GM06990 (cell line): ENCODE data around the gene NUP93.
"Not testable (repeated sequence)": the region's sequence is repeated elsewhere in the genome, so short reads cannot be mapped to it uniquely, and the experiment has no call there.

Experiments
- DNase-seq: peaks from one replicate; pipeline ENCODE4 v3.0.0-alpha.2; 2011; ENCODE audit not compliant: insufficient read length; ENCODE audit errors: extremely low read depth
- H3K27me3 ChIP-seq: replicated peaks from 2 replicates; pipeline ENCODE4 v1.6.0; 2011; ENCODE audit warnings: low read length; ENCODE audit not compliant: control insufficient read depth, insufficient read depth
- H3K36me3 ChIP-seq: 2 replicates; pipeline ENCODE4 v1.5.1; 2011; ENCODE audit warnings: low read length; ENCODE audit not compliant: control insufficient read depth, insufficient read depth
- H3K4me3 ChIP-seq: replicated peaks from 2 replicates; pipeline ENCODE4 v1.5.1; 2011; ENCODE audit warnings: low read depth, mild to moderate bottlenecking, control low read depth, low read length
- CTCF ChIP-seq: IDR thresholded peaks from 2 replicates; pipeline ENCODE4 v1.5.1; 2011; ENCODE audit warnings: low read length, control low read depth, mild to moderate bottlenecking, inconsistent platforms; ENCODE audit not compliant: insufficient read depth, poor library complexity, severe bottlenecking

NUP93 gene

DNA sequence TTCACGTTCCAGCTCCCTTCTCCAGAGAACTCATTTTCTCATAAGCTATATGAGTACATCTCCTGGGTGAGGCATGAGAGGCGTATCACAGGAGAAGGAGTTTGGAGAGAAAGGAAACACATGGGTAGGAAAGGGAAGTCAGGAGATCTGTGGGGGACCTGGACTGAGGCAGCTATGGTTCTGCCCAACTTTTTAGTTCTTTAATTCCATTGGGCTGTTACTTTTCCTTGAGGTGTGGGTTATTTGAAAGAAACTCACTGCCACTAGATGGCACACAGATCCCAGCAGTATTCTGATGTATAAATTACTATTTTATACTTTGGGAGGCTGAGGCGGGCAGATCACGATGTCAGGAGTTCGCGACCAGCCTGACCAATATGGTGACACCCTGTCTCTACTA is 63.6 kb downstream of the NUP93 start:
- peak; percentile 25 for TF ChIP-seq CTCF
- H3K4me3 ChIP-seq = no peak overlapping the region
- H3K27me3 ChIP-seq = no peaks in the 10 kb centered on the region
- DNase-seq = no peak
- H3K36me3 ChIP-seq = no peaks in the 10 kb centered on the region; the same call in 1 of the 2 replicates

DNA sequence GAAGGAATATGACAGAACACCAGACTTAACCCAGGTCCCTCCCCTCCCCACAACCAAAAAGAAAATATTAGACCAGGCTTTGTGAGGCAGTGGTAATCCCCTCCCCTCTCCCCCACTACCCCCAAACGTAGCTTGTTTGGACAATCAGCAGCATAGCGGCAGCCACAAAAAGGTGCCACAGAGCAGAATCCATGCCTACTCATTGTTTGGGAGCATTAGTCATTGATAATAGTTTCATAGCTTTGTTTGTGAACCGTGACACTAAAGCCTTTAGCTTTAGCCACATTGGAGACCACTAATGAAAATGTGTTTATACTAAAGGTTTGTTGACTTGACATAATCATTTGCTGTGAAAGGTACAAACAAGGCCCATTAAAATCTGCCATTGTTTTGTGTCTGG is 65.1 kb downstream of the NUP93 start:
- TF ChIP-seq CTCF = no peak
- no peaks in the 10 kb centered on the region for H3K27me3 ChIP-seq
- DNase-seq = no peak

GRCh38 chr16:56797038-56797437 is 67.1 kb downstream of the NUP93 start:
- H3K36me3 ChIP-seq, H3K4me3 ChIP-seq, H3K27me3 ChIP-seq, DNase-seq: not testable (repeated sequence)

More for the DNA sequence above, 65.1 kb downstream of the NUP93 start:
- Histone ChIP-seq H3K36me3 (no peaks in the 10 kb centered on the region; the same call in 1 of the 2 replicates), H3K4me3 (no peak overlapping the region)

GRCh38 chr16:56797861-56798260 is 67.9 kb downstream of the NUP93 start:
- Histone ChIP-seq H3K4me3 (no peak overlapping the region), H3K36me3 (no peaks in the 10 kb centered on the region; the same call in 1 of the 2 replicates), H3K27me3 (no peaks in the 10 kb centered on the region)
- no peak for DNase-seq
- TF ChIP-seq CTCF = no peak

GRCh38 chr16:56798955-56799354 is 69.0 kb downstream of the NUP93 start:
- no peak for DNase-seq
- Histone ChIP-seq H3K27me3 (no peaks in the 10 kb centered on the region), H3K4me3 (no peak overlapping the region), H3K36me3 (no peaks in the 10 kb centered on the region; the same call in 1 of the 2 replicates)
- TF ChIP-seq CTCF = no peak

GRCh38 chr16:56800355-56800754 is 70.4 kb downstream of the NUP93 start:
- no peak for DNase-seq
- no peak for TF ChIP-seq CTCF
- no peaks in the 10 kb centered on the region for H3K27me3 ChIP-seq
- H3K4me3 ChIP-seq = no peak overlapping the region
- H3K36me3 ChIP-seq = no peaks in the 10 kb centered on the region; the same call in 1 of the 2 replicates
